ENCODE results near the gene INTS3.

The INTS3 gene, protein sequence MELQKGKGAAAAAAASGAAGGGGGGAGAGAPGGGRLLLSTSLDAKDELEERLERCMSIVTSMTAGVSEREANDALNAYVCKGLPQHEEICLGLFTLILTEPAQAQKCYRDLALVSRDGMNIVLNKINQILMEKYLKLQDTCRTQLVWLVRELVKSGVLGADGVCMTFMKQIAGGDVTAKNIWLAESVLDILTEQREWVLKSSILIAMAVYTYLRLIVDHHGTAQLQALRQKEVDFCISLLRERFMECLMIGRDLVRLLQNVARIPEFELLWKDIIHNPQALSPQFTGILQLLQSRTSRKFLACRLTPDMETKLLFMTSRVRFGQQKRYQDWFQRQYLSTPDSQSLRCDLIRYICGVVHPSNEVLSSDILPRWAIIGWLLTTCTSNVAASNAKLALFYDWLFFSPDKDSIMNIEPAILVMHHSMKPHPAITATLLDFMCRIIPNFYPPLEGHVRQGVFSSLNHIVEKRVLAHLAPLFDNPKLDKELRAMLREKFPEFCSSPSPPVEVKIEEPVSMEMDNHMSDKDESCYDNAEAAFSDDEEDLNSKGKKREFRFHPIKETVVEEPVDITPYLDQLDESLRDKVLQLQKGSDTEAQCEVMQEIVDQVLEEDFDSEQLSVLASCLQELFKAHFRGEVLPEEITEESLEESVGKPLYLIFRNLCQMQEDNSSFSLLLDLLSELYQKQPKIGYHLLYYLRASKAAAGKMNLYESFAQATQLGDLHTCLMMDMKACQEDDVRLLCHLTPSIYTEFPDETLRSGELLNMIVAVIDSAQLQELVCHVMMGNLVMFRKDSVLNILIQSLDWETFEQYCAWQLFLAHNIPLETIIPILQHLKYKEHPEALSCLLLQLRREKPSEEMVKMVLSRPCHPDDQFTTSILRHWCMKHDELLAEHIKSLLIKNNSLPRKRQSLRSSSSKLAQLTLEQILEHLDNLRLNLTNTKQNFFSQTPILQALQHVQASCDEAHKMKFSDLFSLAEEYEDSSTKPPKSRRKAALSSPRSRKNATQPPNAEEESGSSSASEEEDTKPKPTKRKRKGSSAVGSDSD

GRCh38 chr1:153727463-153728304 lies at the start of gene INTS3:
Gene INTS3, plus strand, starts transcription at chr1:153728050. Its CDS starts 585 bp downstream, at chr1:153728635.
- Histone ChIP-seq H3K36me3 (replicated peaks; ENCODE audit: insufficient read depth, low read length) (no peaks in the 10 kb centered on the region), H3F3A (ENCODE audit: insufficient read depth, low read length) (peaks cover 5% of the 10 kb centered on the region; the same call in 1 of the 2 replicates), H3K4me2 (ENCODE audit: low read depth, low read length) (peak within 1 kb of the TSS; percentile 99), H3K9ac (ENCODE audit: low read length) (peak within 1 kb of the TSS; percentile 93), H4K20me1 (ENCODE audit: insufficient read depth, low read length) (no peaks in the 10 kb centered on the region), H3K79me2 (ENCODE audit: low read length) (peaks cover 14% of the 10 kb centered on the region), H2AFZ (ENCODE audit: low read length) (peak within 1 kb of the TSS; percentile 98), H3K4me1 (ENCODE audit: low read length) (peaks cover 5% of the 10 kb centered on the region; the same call in 1 of the 2 replicates), H3K4me3 (ENCODE audit: low read length) (peak within 1 kb of the TSS; percentile 90), H3K27ac (ENCODE audit: low read length) (peak within 1 kb of the TSS; percentile 61; the same call in 1 of the 2 replicates), H3K9me2 (replicated peaks; ENCODE audit: insufficient read depth, low read length) (no peaks in the 10 kb centered on the region), H3K27me3 (replicated peaks; ENCODE audit: insufficient read depth, low read length) (no peaks in the 10 kb centered on the region), H3K9me3 (replicated peaks; ENCODE audit: insufficient read depth, low read length) (no peaks in the 10 kb centered on the region)
- TF ChIP-seq CTCF (IDR thresholded peaks at IDR 0.05; ENCODE audit: low read length) (peak; percentile 30), EZH2phosphoT487 (IDR thresholded peaks at IDR 0.05; ENCODE audit: low read length) (no peak), EZH2 (optimal IDR thresholded peaks at IDR 0.05; ENCODE audit: low read depth, low read length) (no peak)
- DNase-seq, result peak; percentile 100

DNA sequence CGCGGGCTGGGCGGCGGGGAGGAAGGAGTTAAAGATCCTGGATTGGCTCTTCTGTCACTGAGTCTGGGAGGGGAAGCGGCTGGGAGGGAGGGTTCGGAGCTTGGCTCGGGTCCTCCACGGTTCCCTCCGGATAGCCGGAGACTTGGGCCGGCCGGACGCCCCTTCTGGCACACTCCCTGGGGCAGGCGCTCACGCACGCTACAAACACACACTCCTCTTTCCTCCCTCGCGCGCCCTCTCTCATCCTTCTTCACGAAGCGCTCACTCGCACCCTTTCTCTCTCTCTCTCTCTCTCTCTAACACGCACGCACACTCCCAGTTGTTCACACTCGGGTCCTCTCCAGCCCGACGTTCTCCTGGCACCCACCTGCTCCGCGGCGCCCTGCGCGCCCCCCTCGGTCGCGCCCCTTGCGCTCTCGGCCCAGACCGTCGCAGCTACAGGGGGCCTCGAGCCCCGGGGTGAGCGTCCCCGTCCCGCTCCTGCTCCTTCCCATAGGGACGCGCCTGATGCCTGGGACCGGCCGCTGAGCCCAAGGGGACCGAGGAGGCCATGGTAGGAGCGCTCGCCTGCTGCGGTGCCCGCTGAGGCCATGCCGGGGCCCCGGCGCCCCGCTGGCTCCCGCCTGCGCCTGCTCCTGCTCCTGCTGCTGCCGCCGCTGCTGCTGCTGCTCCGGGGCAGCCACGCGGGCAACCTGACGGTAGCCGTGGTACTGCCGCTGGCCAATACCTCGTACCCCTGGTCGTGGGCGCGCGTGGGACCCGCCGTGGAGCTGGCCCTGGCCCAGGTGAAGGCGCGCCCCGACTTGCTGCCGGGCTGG lies 49.1 kb upstream of the INTS3 start, which contains the start of gene NPR1:
Gene NPR1 (plus strand): TSS at position 170 of the 818 bp plus-strand sequence. CDS start 421 bp downstream, at position 591.
- no peaks in the 10 kb centered on the region for H3K9me3 ChIP-seq (replicated peaks; ENCODE audit: insufficient read depth, low read length)
- no peaks in the 10 kb centered on the region for H3K9me2 ChIP-seq (replicated peaks; ENCODE audit: insufficient read depth, low read length)
- TF ChIP-seq EZH2phosphoT487 (IDR thresholded peaks at IDR 0.05; ENCODE audit: low read length) (no peak; the same call in 1 of the 2 replicates), CTCF (IDR thresholded peaks at IDR 0.05; ENCODE audit: low read length) (no peak), EZH2 (optimal IDR thresholded peaks at IDR 0.05; ENCODE audit: low read depth, low read length) (peak; percentile 77)
- peaks cover 10% of the 10 kb centered on the region for H3K4me1 ChIP-seq (ENCODE audit: low read length)
- H3K4me3 ChIP-seq (ENCODE audit: low read length), result peak within 1 kb of the TSS; percentile 52
- H3K9ac ChIP-seq (ENCODE audit: low read length), result no peak within 1 kb of the TSS
- H3K27me3 ChIP-seq (replicated peaks; ENCODE audit: insufficient read depth, low read length), result peaks cover 56% of the 10 kb centered on the region
- no peaks in the 10 kb centered on the region for H3F3A ChIP-seq (ENCODE audit: insufficient read depth, low read length)
- H4K20me1 ChIP-seq (ENCODE audit: insufficient read depth, low read length), result no peaks in the 10 kb centered on the region
- no peak within 1 kb of the TSS for H3K27ac ChIP-seq (ENCODE audit: low read length)
- no peak for DNase-seq
- H3K36me3 ChIP-seq (replicated peaks; ENCODE audit: insufficient read depth, low read length), result no peaks in the 10 kb centered on the region
- peak within 1 kb of the TSS; percentile 97 for H3K4me2 ChIP-seq (ENCODE audit: low read depth, low read length)
- H3K79me2 ChIP-seq (ENCODE audit: low read length), result no peaks in the 10 kb centered on the region
- peak within 1 kb of the TSS; percentile 58 for H2AFZ ChIP-seq (ENCODE audit: low read length)
